Activated T-helper 9 cell treated with anti-CD3 and anti-CD28 coated beads, Interleukin-2, amount 50 U/mL, for 16 hours (primary cell): Measurements from ENCODE around the gene OPRD1.

ENCODE experiments used
- DNase-seq: peaks from one replicate; pipeline ENCODE4 v3.0.0-alpha.2; 2020; ENCODE audit warnings: low read depth

The OPRD1 gene

GRCh38 chr1:28910379-28911115, 98.6 kb downstream of the OPRD1 start:
- no peak for DNase-seq

GRCh38 chr1:28913786-28914227, 101.8 kb downstream of the OPRD1 start:
- DNase-seq: no peak

GRCh38 chr1:28914228-28915030, 102.5 kb downstream of the OPRD1 start, which contains the start of gene EPB41:
Gene EPB41 (plus strand): TSS chr1:28914569. CDS start chr1:28987438, 72,869 bp downstream.
- peak; percentile 86 for DNase-seq

DNA sequence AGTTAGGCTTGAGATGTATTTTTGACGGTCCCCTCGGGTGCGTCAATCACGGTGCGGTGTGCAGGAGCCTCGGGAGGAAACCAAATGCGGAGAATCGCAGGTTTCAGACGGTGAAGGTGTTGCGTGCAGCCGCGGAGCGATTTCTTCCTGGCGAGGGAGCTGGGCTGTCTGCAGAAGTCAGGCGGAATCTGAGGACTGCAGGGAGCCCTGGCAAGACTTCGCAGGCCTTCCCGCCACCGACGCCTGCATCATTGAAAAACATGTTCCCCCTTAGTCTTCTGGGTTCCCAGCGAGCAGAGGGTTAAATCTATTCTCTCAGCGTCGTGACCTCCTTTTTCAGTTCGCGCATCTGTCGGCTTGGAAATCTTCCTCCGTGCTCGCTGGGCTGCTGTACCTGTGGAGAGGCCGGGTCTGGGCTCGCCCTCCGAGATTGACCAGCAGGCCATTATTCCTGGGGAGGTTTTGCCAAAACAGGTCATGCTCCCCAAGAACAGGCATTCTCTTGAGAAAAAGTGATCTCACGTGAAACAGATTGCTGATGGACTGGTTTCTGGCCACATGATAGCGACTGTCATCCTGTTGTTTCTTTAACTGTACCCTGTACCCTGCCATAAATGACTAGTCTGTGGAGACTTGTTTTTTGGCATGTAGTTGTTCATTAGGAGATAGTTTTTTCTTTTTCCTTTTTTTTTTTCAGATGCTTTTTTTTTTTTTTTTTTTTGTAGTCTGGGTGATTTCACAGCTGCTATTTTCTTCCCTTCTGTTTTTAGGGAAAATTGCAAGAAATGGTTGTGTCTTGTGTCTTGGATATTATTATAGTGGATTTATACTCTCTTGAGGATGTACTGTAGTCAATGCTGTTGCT, 103.3 kb downstream of the OPRD1 start:
- DNase-seq: peak; percentile 40

DNA sequence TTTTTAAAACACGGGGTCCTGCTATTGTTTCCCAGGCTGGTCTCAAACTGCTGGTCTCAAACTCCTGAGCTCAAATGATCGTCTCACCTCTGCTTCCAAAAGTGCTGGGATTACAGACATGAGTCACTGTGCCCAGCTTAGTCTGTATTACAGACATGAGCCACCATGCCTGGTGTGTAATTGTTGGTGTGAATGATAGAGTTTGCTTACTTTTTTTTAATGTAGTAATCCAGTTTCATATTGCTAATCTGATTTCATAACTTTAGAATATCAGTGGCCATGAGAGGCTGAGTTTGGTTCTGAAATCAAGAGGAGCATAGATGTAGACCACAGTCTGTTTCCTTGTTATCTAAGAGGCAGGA, 105.8 kb downstream of the OPRD1 start:
- DNase-seq: no peak
